ENCODE results near the gene CHID1. TPM values are rescaled to one million over a fixed set of nuclear protein-coding genes. Genes with fewer than 3 reads are reported as not detected.

CHID1 gene
- total and polyA plus RNA-seq, 2 experiments from 2014 or later, result 54.1 to 67.3 TPM

GRCh38 chr11:909406-909805, 1.2 kb downstream of the CHID1 start:
- Histone ChIP-seq H3K27ac (ENCODE audit: low read depth) (no peak overlapping the region), H3K27me3 (ENCODE audit: insufficient read depth) (no peaks in the 10 kb centered on the region), H3K4me1 (ENCODE audit: insufficient read depth) (peaks cover 14% of the 10 kb centered on the region; the same call in 1 of the 2 replicates), H3K9me2 (ENCODE audit: insufficient read depth) (no peaks in the 10 kb centered on the region), H3K36me3 (ENCODE audit: insufficient read depth) (no peaks in the 10 kb centered on the region; the same call in none of the 2 replicates), H3K4me3 (peak overlapping the region; percentile 98), H2AFZ (no peak overlapping the region), H4K20me1 (replicated peaks; ENCODE audit: insufficient read depth) (peaks cover 9% of the 10 kb centered on the region), H3K79me2 (replicated peaks; ENCODE audit: insufficient read depth) (peaks cover 47% of the 10 kb centered on the region), H3F3A (replicated peaks; ENCODE audit: low read depth) (peaks cover 22% of the 10 kb centered on the region; the same call in 1 of the 2 replicates), H3K4me2 (peak overlapping the region; percentile 93)
- Mint-ChIP-seq H3K36me3 (ENCODE audit: low read depth) (peaks cover 23% of the 10 kb centered on the region), H3K27me3 (ENCODE audit: insufficient read depth, low read depth, poor library complexity) (peaks cover 10% of the 10 kb centered on the region), H3K9me3 (no peaks in the 10 kb centered on the region), H3K4me1 (peaks cover 18% of the 10 kb centered on the region), H3K4me3 (peak overlapping the region; percentile 94), H3K27ac (no peak overlapping the region)
- TF ChIP-seq EZH2 (IDR thresholded peaks at IDR 0.05; ENCODE audit: low read depth, unreplicated experiment) (no peak), ZNF462 (CRISPR knock-in tag; IDR thresholded peaks at IDR 0.05) (no peak), EZH2phosphoT487 (IDR thresholded peaks at IDR 0.05; ENCODE audit: unreplicated experiment) (no peak), REST (IDR thresholded peaks at IDR 0.05; ENCODE audit: unreplicated experiment) (no peak), ZNF331 (CRISPR knock-in tag; IDR thresholded peaks at IDR 0.05; ENCODE audit: low read depth) (no peak), STAT1 (IDR thresholded peaks at IDR 0.05; ENCODE audit: unreplicated experiment) (no peak), ETS1 (IDR thresholded peaks at IDR 0.05) (no peak), CTCF (conservative IDR thresholded peaks at IDR 0.05; ENCODE audit: low read depth in 2 of 2) (no peak), CREB1 (CRISPR knock-in tag; IDR thresholded peaks at IDR 0.05; ENCODE audit: low read depth) (no peak), ZNF114 (CRISPR knock-in tag; IDR thresholded peaks at IDR 0.05) (no peak), JUNB (IDR thresholded peaks at IDR 0.05; ENCODE audit: unreplicated experiment) (no peak), POLR2AphosphoS5 (IDR thresholded peaks at IDR 0.05; ENCODE audit: low read depth) (no peak), NANOG (IDR thresholded peaks at IDR 0.05; ENCODE audit: borderline replicate concordance) (no peak)
- no peak for DNase-seq (ENCODE audit: low spot score)
- ATAC-seq, result no peak

All from GM23338 (cell line).